Measurements from ENCODE around the gene ERBB4.

The ERBB4 gene

GRCh38 chr2:212547716-212548454 is 9.3 kb upstream of the ERBB4 start:
- TF ChIP-seq, protein P1, sequence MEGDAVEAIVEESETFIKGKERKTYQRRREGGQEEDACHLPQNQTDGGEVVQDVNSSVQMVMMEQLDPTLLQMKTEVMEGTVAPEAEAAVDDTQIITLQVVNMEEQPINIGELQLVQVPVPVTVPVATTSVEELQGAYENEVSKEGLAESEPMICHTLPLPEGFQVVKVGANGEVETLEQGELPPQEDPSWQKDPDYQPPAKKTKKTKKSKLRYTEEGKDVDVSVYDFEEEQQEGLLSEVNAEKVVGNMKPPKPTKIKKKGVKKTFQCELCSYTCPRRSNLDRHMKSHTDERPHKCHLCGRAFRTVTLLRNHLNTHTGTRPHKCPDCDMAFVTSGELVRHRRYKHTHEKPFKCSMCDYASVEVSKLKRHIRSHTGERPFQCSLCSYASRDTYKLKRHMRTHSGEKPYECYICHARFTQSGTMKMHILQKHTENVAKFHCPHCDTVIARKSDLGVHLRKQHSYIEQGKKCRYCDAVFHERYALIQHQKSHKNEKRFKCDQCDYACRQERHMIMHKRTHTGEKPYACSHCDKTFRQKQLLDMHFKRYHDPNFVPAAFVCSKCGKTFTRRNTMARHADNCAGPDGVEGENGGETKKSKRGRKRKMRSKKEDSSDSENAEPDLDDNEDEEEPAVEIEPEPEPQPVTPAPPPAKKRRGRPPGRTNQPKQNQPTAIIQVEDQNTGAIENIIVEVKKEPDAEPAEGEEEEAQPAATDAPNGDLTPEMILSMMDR (IDR thresholded peaks at IDR 0.05): no peak

DNA sequence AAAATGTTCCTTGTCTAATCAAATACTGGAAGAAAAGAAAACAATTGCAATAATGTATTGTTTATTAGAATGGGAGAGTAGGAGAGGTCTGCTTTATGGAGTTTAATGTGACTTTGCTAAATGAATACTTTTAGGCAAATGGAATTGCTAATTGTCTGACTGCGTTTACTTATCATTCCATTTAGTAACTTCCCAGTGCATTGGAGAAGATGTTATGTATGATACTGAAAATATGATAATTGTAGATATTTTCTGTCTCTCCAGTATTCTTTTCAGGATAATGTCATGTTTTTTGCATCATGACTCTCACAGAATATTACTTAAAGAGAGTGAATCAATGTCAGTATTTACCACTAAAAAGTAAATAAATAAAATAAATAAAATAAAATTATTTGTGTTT is 8.1 kb upstream of the ERBB4 start:
- TF ChIP-seq, protein P1 (IDR thresholded peaks at IDR 0.05): no peak

DNA sequence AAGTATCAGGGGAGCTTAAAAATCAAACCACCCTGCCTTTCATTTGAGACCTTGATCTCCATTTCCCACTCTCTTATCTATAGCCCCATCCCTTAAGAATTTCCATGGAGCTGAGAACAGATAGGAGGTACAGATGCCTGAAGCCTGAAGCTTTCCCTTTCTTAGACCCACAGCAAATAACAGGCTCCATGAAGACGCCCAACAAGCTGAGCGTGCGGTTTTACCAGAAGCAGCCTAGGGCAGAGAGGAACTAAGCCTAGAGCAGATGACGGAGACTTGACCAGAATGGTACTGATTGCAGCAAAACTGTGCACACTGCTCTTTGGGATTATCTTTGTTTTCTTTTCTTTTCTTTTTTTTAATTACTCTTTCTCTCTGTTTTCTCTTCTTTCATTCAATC is 1.7 kb upstream of the ERBB4 start:
- TF ChIP-seq, protein P1 (IDR thresholded peaks at IDR 0.05): no peak

- TF ChIP-seq, protein P1 (IDR thresholded peaks at IDR 0.05): no peak
These were observed 674 bp upstream of the ERBB4 start for GRCh38 chr2:212539072-212539880.

GRCh38 chr2:212537726-212538304 is 787 bp downstream of the ERBB4 start:
- TF ChIP-seq, protein P1 (IDR thresholded peaks at IDR 0.05): no peak

- TF ChIP-seq, protein P1 (IDR thresholded peaks at IDR 0.05): no peak
These were observed 1.5 kb downstream of the ERBB4 start for GRCh38 chr2:212536817-212537725.
